Muscle layer of duodenum (tissue), 2 donors: Measurements from ENCODE around the gene KCNMB4.

Source experiments
- H3K27ac ChIP-seq: one replicate; pipeline ENCODE4 v1.7.0; 2013; ENCODE audit warnings: mild to moderate bottlenecking, low read length
- H3K27me3 ChIP-seq: one replicate; pipeline ENCODE4 v1.7.0; 2013; ENCODE audit warnings: low read depth, mild to moderate bottlenecking, control low read depth, low read length
- H3K36me3 ChIP-seq, 2 donors: one replicate each; pipeline ENCODE4 v1.7.0; 2013; ENCODE audit warnings: low read length in 2 of 2, control low read depth in 1 of 2, mild to moderate bottlenecking in 1 of 2; ENCODE audit not compliant: insufficient read depth in 2 of 2, control insufficient read depth in 1 of 2
- H3K4me1 ChIP-seq, 2 donors: one replicate each; pipeline ENCODE4 v1.7.0; 2013; ENCODE audit warnings: low read length in 2 of 2, mild to moderate bottlenecking in 2 of 2, control low read depth in 1 of 2, moderate library complexity in 1 of 2; ENCODE audit not compliant: insufficient read depth in 2 of 2, control insufficient read depth in 1 of 2
- H3K4me3 ChIP-seq, 2 donors: one replicate each; pipeline ENCODE4 v1.7.0; 2013; ENCODE audit warnings: low read length in 2 of 2, low read depth in 1 of 2, mild to moderate bottlenecking in 1 of 2
- H3K9me3 ChIP-seq, 2 donors: one replicate each; pipeline ENCODE4 v1.7.0; 2013; ENCODE audit warnings: low read length in 2 of 2, control low read depth in 1 of 2, mild to moderate bottlenecking in 1 of 2; ENCODE audit not compliant: control insufficient read depth in 1 of 2
- donor health status: healthy.

The KCNMB4 gene

DNA sequence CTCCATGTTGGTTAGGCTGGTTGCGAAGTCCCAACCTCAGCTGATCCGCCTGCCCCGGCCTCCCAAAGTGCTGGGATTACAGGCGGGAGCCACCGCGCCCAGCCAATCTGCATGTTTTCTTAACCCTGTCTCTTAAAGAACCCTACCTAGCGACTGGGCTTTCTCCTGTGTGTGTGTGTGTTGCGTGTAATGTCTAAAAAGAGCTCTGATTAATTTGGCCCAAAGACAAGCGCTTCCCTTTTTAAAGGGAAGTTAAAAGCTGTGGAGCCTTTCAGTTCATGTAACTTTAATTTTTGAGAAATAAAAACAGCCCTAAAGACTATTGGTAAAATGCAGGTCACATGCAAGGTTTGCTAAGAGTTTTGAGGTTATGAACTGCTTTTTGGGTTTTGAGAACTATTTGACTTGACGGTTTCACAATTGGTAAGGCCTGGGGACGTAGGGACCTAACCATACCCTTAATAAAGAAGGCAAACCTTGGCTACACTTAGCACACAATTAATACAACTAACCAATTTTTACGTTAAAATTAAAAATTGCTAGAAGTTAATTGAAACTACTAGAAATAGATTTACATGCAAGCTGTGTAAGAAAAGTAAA is 103.2 kb downstream of the KCNMB4 start:
- Histone ChIP-seq H3K27ac (no peak overlapping the region), H3K4me1 (no peaks in the 10 kb centered on the region), H3K36me3 (no peaks in the 10 kb centered on the region), H3K4me3 (no peak overlapping the region), H3K27me3 (no peaks in the 10 kb centered on the region), H3K9me3 (no peaks in the 10 kb centered on the region)

DNA sequence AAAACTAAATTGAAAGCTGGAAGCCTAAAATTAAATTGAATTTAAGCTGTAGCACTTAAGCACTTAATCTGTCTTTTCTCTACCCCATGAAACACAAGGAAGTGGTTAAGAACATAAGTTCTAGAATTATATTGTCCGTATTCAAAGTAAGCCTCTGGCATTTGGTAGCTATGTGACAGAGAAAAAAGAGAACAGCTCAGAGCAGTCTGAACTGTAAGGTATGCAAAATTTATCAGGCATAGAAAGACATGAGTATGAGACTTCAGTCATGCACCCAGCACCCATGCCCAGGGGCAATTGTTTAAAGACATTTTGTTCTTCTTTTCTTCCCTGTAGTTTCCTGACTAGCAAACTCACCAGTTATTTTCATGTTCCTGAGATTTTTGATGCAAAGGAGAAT is 116.7 kb downstream of the KCNMB4 start:
- H3K27ac ChIP-seq: no peak overlapping the region
- no peaks in the 10 kb centered on the region for H3K9me3 ChIP-seq
- no peaks in the 10 kb centered on the region for H3K27me3 ChIP-seq
- H3K36me3 ChIP-seq: no peaks in the 10 kb centered on the region
- no peak overlapping the region for H3K4me3 ChIP-seq
- H3K4me1 ChIP-seq: peaks cover 0 to 6% of the 10 kb centered on the region in 2 donors
